ENCODE results near the gene IL33. TPM values are rescaled to one million over a fixed set of nuclear protein-coding genes. Genes with fewer than 3 reads are reported as not detected.

Gene IL33
- polyA plus RNA-seq, 1 of the 3 experiments (the other 2 are of a cell fraction): not detected

- TF ChIP-seq FOSL2 (IDR thresholded peaks at IDR 0.05; ENCODE audit: borderline replicate concordance, low read depth) (no peak), RXRA (IDR thresholded peaks at IDR 0.05; ENCODE audit: borderline replicate concordance, low read depth) (no peak), RFX5 (IDR thresholded peaks at IDR 0.05; ENCODE audit: low read length) (no peak), TAF1 (IDR thresholded peaks at IDR 0.05; ENCODE audit: borderline replicate concordance, low read depth, low read length) (no peak)
Measured at GRCh38 chr9:6216002-6216401, 395 bp downstream of the IL33 start (continued).

GRCh38 chr9:6216951-6217350, 1.3 kb downstream of the IL33 start:
- no peak overlapping the region for H2AFZ ChIP-seq (ENCODE audit: low read depth)
- no peaks in the 10 kb centered on the region for H3F3A ChIP-seq (replicated peaks; ENCODE audit: insufficient read depth)
- H3K9me3 ChIP-seq: no peaks in the 10 kb centered on the region
- CTCF ChIA-PET: no interaction called here
- DNase-seq: no peak
- H3K9me2 ChIP-seq: no peaks in the 10 kb centered on the region
- POLR2A ChIA-PET: no interaction called here
- no peaks in the 10 kb centered on the region for H3K27me3 ChIP-seq (ENCODE audit: insufficient read depth)
- H3K36me3 ChIP-seq (replicated peaks in 1 of 2; ENCODE audit: control insufficient read depth in 1 of 2, insufficient read depth in 2 of 2, low read length in 1 of 2): no peaks in the 10 kb centered on the region
- no peaks in the 10 kb centered on the region for H3K79me2 ChIP-seq (ENCODE audit: insufficient read depth)
- no peaks in the 10 kb centered on the region for H4K20me1 ChIP-seq (ENCODE audit: insufficient read depth)
- H3K4me2 ChIP-seq: no peak overlapping the region
- H3K27ac ChIP-seq (ENCODE audit: low read depth in 2 of 2, low read length in 1 of 2): no peak overlapping the region
- H3K4me1 ChIP-seq (ENCODE audit: control insufficient read depth in 1 of 2, insufficient read depth in 2 of 2, low read depth in 1 of 2, low read length in 1 of 2): peaks cover 0 to 19% of the 10 kb centered on the region in 2 experiments; a peak in 1 of 4 replicates
- TF ChIP-seq CTCF (IDR thresholded peaks at IDR 0.05) (no peak), ZBTB33 (IDR thresholded peaks at IDR 0.05; ENCODE audit: borderline replicate concordance, low read depth) (no peak), USF1 (IDR thresholded peaks at IDR 0.05; ENCODE audit: borderline replicate concordance, low read depth) (no peak), GABPA (IDR thresholded peaks at IDR 0.05; ENCODE audit: low read depth) (no peak), FOXM1 (IDR thresholded peaks at IDR 0.05; ENCODE audit: low read depth) (no peak), TCF12 (IDR thresholded peaks at IDR 0.05) (no peak), FOSL2 (IDR thresholded peaks at IDR 0.05; ENCODE audit: borderline replicate concordance, low read depth) (no peak), EZH2phosphoT487 (IDR thresholded peaks at IDR 0.05; ENCODE audit: borderline replicate concordance, low read depth) (no peak), POLR2AphosphoS5 (IDR thresholded peaks at IDR 0.05; ENCODE audit: low read depth, low read length) (no peak), TEAD4 (IDR thresholded peaks at IDR 0.05; ENCODE audit: borderline replicate concordance, insufficient read depth) (no peak), TAF1 (IDR thresholded peaks at IDR 0.05; ENCODE audit: borderline replicate concordance, low read depth, low read length) (no peak)
- H3K4me3 ChIP-seq (ENCODE audit: low read depth in 2 of 2, low read length in 1 of 2): no peak overlapping the region
- WGBS (ENCODE audit: low lambda C conversion rate): 74% methylated on average over 1 of the region's 1 CpG
- H3K9ac ChIP-seq: no peak overlapping the region

All from SK-N-SH (cell line).